Left lung (tissue), 10 donors: ENCODE measurements around the gene PRCC. TPM values are rescaled to one million over a fixed set of nuclear protein-coding genes. Genes with fewer than 3 reads are reported as not detected.

Source experiments
- ATAC-seq: fragments of 200-7000 bp; cut with Tn5 transposase; one replicate; pipeline ENCODE4 v1.9.1; 2020; ENCODE audit warnings: moderate library complexity
- DNase-seq, 4 donors: peaks; one replicate each; pipeline ENCODE4 v3.0.0-alpha.2; 2013 to 2020
- H3K27ac ChIP-seq, 2 donors: fragments of 200-600 bp; sonication (generic) in 1 of 2; one replicate each; pipeline versions ENCODE4 v1.5.0 to v1.8.0; 2020 to 2021
- H3K27me3 ChIP-seq, 2 donors: fragments of 200-600 bp; sonication (generic) in 1 of 2; one replicate each; pipeline versions ENCODE4 v1.5.0 to v1.8.0; 2020 to 2021
- H3K36me3 ChIP-seq, 2 donors: fragments of 200-600 bp; sonication (generic) in 1 of 2; one replicate each; pipeline versions ENCODE4 v1.5.0 to v1.8.0; 2020 to 2021
- H3K4me1 ChIP-seq, 2 donors: fragments of 200-600 bp; one replicate each; pipeline ENCODE4 v1.8.0; 2021
- H3K4me3 ChIP-seq, 2 donors: fragments of 200-600 bp; sonication (generic) in 1 of 2; one replicate each; pipeline versions ENCODE4 v1.5.0 to v1.8.0; 2020 to 2021; ENCODE audit warnings: mild to moderate bottlenecking in 1 of 2
- H3K9me3 ChIP-seq, 2 donors: fragments of 200-600 bp; sonication (generic) in 1 of 2; one replicate each; pipeline versions ENCODE4 v1.5.0 to v1.8.0; 2020 to 2021
- CTCF ChIP-seq, 2 donors: fragments of 200-600 bp; sonication (generic) in 1 of 2; IDR thresholded peaks; one replicate each; pipeline versions ENCODE4 v1.5.0 to v1.8.0; 2021; ENCODE audit warnings: antibody characterized with exemption in 2 of 2
- intact Hi-C, 2 donors: fragments of 100-400 bp; cut with DNase I; formaldehyde crosslinking; loops; one replicate each; pipeline versions ENCODE4 v1.11.2 to v1.14.2; 2022
- polyA plus RNA-seq, 6 donors: library from polyadenylated mRNA; unstranded; fragments of 120-200 nt; gene quantifications; one replicate each; pipeline ENCODE4 v1.2.1, GENCODE V29; 2013; ENCODE audit not compliant: insufficient read length in 6 of 6
- total RNA-seq, 2 donors: library from RNA; stranded (reverse); fragmentation: NEBNext Ultra II Directional; extraction: Animal tissue kit (Norgen Biotek cat#: 25700); gene quantifications; one replicate each; pipeline ENCODE4 v1.2.1, GENCODE V29; 2021
- donor health status: DM: no; HTN: yes; CAD: no.
- donor health status: DM: no; HTN: no; CAD: no.

PRCC gene
- total and polyA plus RNA-seq, 8 donors, result 40.7 to 106 (median 96.3) TPM

- H3K36me3 ChIP-seq, result no peaks in the 10 kb centered on the region
- ATAC-seq (no peak), DNase-seq (no peak)
- peak overlapping the region in 1 of 2 donors; percentile 32 for H3K4me3 ChIP-seq
- no peaks in the 10 kb centered on the region for H3K9me3 ChIP-seq
- peak overlapping the region in 1 of 2 donors; percentile 57 for H3K27ac ChIP-seq
- intact Hi-C loops, result no loop called here
- H3K27me3 ChIP-seq, result peaks cover 0 to 29% of the 10 kb centered on the region in 2 donors
- no peak for TF ChIP-seq CTCF (IDR thresholded peaks at IDR 0.05)
- peaks cover 10 to 28% of the 10 kb centered on the region in 2 donors for H3K4me1 ChIP-seq
These were observed 48.7 kb downstream of the PRCC start for GRCh38 chr1:156815961-156816422.

GRCh38 chr1:156816561-156817328 lies 49.4 kb downstream of the PRCC start, which contains the start of gene SH2D2A:
TSS of gene SH2D2A (minus strand) at chr1:156816848. CDS start at chr1:156816708, 140 bp downstream.
- DNase-seq (peak in 2 of 4 donors; percentile 53 to 56), ATAC-seq (peak; percentile 44)
- Histone ChIP-seq H3K4me3 (peak within 1 kb of the TSS in 1 of 2 donors; percentile 32), H3K27me3 (peaks cover 0 to 32% of the 10 kb centered on the region in 2 donors), H3K9me3 (no peaks in the 10 kb centered on the region), H3K4me1 (peaks cover 10 to 28% of the 10 kb centered on the region in 2 donors), H3K36me3 (no peaks in the 10 kb centered on the region), H3K27ac (peak within 1 kb of the TSS in 1 of 2 donors; percentile 57)
- intact Hi-C loops, result no loop called here
- TF ChIP-seq CTCF (IDR thresholded peaks at IDR 0.05), result no peak

DNA sequence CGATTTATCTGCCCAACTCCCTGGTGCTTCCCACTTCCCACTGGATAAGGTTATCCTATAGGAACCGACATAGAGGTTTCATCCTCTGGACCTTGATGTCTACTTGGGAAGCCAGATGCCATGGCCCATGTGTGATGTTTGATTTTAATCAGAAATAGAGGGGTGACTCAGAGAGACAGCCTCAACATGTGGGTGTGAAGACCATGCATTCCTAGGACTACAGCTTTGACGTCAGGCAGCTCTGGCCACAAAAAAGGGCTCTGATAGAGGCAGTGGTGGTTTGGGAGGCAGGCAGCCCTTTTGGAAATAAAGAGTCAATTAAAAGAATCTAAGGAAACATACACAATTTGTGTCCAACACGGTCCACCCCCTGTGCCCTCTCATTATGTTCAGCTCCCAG lies 54.5 kb downstream of the PRCC start:
- DNase-seq (no peak), ATAC-seq (no peak)
- peaks cover 0 to 6% of the 10 kb centered on the region in 2 donors for H3K27me3 ChIP-seq
- no peak for TF ChIP-seq CTCF (IDR thresholded peaks at IDR 0.05)
- H3K36me3 ChIP-seq, result no peaks in the 10 kb centered on the region
- H3K4me1 ChIP-seq, result no peaks in the 10 kb centered on the region
- intact Hi-C loops, result no loop called here
- no peak overlapping the region for H3K27ac ChIP-seq
- H3K4me3 ChIP-seq, result no peak overlapping the region
- no peaks in the 10 kb centered on the region for H3K9me3 ChIP-seq

DNA sequence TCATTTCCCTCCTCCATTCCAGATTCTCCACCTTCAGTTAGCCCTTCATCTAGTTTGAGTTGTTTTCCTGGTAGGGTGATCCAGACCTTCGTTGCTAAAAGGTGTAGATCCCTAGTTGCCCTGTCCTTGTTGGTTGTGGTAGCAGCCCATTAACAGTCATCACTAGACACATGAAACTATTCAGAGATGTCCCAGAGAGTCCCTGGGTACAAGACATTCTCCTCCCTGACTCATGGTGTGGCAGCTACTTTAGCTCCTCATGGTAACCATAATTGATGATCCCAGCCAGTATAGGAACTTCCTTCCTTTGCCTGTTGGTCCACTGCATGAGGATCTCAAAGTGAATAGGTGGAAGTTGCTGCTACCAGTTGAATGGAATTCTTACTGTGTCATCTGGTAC lies 55.3 kb downstream of the PRCC start:
- no peak for TF ChIP-seq CTCF (IDR thresholded peaks at IDR 0.05)
- H3K4me3 ChIP-seq, result no peak overlapping the region
- H3K27ac ChIP-seq, result no peak overlapping the region
- peaks cover 0 to 6% of the 10 kb centered on the region in 2 donors for H3K27me3 ChIP-seq
- DNase-seq (no peak), ATAC-seq (no peak)
- no peaks in the 10 kb centered on the region for H3K9me3 ChIP-seq
- intact Hi-C loops, result no loop called here
- no peaks in the 10 kb centered on the region for H3K4me1 ChIP-seq
- no peaks in the 10 kb centered on the region for H3K36me3 ChIP-seq

DNA sequence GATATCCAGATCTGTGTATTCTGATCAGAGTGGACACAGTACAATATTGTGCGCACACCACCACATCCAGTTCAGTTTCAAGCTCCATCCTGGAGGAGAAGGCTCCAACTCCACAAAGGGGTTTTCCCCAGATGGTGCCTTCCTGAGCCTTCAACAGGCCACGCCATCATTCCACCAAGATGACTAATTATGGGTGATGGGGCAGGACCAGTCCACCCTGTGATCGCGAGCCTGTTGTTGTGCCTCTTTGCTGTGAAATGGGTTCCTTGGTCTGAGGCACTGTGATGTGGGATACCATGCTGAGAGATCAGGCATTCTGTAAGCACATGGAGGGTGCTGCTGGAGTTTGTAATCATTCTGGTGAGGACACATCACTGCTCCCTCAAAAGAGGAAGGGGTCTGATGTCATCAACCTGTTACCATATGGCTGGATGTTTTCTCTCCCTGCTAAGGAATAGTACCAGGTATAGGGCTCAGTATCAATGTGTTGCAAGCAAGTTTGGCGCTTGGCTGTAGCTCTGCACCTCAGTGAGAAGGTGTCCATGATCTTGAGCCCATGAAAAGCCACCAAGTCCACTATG lies 56.0 kb downstream of the PRCC start:
- peaks cover 0 to 6% of the 10 kb centered on the region in 2 donors for H3K27me3 ChIP-seq
- DNase-seq (no peak), ATAC-seq (no peak)
- intact Hi-C loops, result no loop called here
- H3K4me1 ChIP-seq, result no peaks in the 10 kb centered on the region
- H3K4me3 ChIP-seq, result no peak overlapping the region
- no peak for TF ChIP-seq CTCF (IDR thresholded peaks at IDR 0.05)
- H3K36me3 ChIP-seq, result no peaks in the 10 kb centered on the region
- H3K9me3 ChIP-seq, result no peaks in the 10 kb centered on the region
- H3K27ac ChIP-seq, result no peak overlapping the region
